Activated CD8-positive, alpha-beta memory T cell treated with anti-CD3 and anti-CD28 coated beads for 36 hours (primary cell): ENCODE data around the gene CPOX. TPM values are rescaled to one million over a fixed set of nuclear protein-coding genes. Genes with fewer than 3 reads are reported as not detected.

Experiments
- CTCF ChIA-PET: fragments of 350-600 bp; sonication (Branson Sonifier 250); formaldehyde crosslinking; loops from one replicate; lab custom pipeline; 2021; ENCODE audit warnings: antibody characterized with exemption; lab: Charles Lee
- POLR2A ChIA-PET: fragments of 350-600 bp; sonication (Branson Sonifier 250); formaldehyde crosslinking; loops from one replicate; lab custom pipeline; 2021; ENCODE audit warnings: antibody characterized with exemption; lab: Charles Lee
- total RNA-seq, 2 experiments: library from RNA; stranded (reverse); gene quantifications; one replicate each; pipeline ENCODE4 v1.2.3, GENCODE V29; 2021

CPOX gene
- total RNA-seq, 2 experiments from 2014 or later, result 55.5 to 60.0 TPM

DNA sequence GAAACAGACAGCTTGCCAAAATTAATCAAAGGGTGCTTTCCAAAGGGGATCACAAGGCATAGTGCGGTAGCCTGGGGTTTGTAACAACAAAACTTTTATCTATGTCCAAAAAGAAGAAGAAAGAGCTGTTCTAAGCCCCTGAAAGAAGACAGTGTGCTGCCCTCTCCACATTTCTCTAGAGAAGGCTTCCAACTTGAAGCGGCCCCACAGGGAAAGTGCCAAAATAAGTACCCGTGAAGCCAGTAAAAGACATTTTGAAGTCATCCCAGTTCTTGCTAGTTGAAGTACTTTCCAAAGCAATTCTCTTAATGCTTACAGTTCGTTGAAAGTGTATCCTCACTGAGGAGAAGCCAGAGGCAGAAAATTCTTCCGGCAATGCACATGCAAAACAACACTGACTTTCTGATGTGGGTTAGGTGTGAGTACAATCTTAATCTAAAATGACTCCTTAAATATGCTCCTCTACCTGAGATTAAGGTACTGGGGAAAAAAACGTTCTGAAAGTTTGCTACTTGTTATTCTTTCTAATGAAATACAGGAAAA lies 40.3 kb downstream of the CPOX start:
- POLR2A ChIA-PET, result interaction anchor here (1.9 to 5.9 kb wide), 3 partner anchors 12 to 31 kb away, joined by 5 to 52 read pairs (median 17); partner anchors contain the start of gene CLDND1
- CTCF ChIA-PET, result no interaction called here

DNA sequence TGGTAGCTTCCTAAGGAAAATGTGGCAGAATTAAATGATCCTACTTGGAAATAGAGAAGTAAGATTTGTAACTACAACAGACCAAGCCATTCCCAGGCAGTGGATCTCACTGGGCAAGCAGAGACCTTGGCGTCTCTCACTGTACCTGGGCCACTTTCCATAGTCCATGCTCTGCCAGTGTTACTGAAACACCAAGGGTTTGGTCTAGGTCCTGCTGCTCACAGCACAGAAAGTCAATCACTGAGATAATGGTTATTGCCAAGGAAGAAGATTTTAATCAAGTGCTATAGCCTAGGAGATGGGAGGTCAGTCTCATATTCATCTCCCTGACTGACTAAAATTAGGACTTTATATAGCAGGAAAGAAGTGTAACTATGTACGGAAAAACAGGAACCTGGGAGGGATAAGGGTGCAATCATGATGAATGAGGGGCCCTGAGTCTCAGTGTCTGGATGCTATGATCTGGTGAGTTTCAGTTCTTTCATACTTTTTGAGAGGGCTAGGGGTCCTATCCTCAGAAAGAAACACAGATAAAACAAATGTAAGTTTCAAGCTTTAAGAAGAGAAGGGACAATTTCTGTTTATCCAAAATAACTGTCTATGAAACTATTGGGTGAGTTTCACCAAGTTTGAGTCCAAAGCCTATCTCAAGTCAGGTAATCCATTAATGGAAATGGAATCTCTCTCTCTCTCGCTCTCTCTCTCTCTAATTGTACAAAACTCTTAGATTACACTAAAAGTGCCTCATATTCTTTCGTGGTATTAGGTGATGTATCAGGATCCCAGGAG lies 41.0 kb downstream of the CPOX start:
- ChIA-PET POLR2A (interaction anchor here (1.9 to 4.5 kb wide), 2 partner anchors 11 to 30 kb away, joined by 5 to 17 read pairs; partner anchors contain the start of gene CLDND1), CTCF (no interaction called here)

- POLR2A ChIA-PET, result interaction anchor here (4.5 kb wide), 1 partner anchor 30 kb away, joined by 17 read pairs; the partner anchor contains the start of gene CLDND1
- CTCF ChIA-PET, result interaction anchor here (1.2 kb wide), 1 partner anchor 14 kb away, joined by 3 read pairs; no protein-coding TSS in a partner anchor
Measured at GRCh38 chr3:98551754-98552153, 41.7 kb downstream of the CPOX start.

DNA sequence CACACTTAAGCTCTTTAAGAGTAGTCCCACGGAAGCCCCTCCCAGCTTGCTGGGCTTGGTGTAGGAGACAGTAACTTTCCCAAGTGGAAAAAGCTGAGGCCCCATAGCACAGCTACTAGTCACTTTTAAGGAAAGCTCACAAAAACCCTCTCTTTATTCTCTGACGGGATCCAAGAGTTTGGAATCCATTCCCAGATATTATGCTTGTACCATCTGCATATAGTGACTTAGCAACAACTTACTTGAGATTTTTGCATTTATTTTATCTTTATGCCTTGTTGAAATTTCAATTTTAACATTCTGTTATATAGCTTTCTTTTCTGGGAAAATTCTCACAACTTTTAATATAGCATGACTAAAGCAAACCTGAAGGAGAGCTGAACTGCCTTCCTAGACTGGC lies 42.2 kb downstream of the CPOX start:
- POLR2A ChIA-PET, result interaction anchor here (4.5 kb wide), 1 partner anchor 29 kb away, joined by 17 read pairs; the partner anchor contains the start of gene CLDND1
- CTCF ChIA-PET, result interaction anchor here (1.2 kb wide), 1 partner anchor 13 kb away, joined by 3 read pairs; no protein-coding TSS in a partner anchor

DNA sequence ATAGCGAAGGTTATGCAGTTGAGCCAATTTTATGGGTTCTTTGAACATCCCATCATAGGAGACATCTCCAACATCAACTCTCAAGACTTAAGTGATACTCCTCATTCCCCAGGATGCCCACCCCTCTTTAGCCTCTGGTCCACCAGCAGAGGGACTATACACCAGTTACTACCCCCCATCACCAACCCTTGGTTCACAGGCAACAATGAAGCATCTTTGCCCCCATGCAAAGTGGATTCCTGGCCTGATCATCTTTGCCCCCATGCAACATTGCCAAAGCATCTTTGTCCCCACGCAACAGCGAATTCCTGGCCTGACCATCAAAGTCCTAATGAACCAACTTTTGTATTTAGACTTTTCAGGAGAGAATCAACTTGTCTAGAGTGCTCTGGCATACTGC lies 42.6 kb downstream of the CPOX start:
- CTCF ChIA-PET, result interaction anchor here (1.2 kb wide), 1 partner anchor 13 kb away, joined by 3 read pairs; no protein-coding TSS in a partner anchor
- POLR2A ChIA-PET, result interaction anchor here (4.5 kb wide), 1 partner anchor 29 kb away, joined by 17 read pairs; the partner anchor contains the start of gene CLDND1

DNA sequence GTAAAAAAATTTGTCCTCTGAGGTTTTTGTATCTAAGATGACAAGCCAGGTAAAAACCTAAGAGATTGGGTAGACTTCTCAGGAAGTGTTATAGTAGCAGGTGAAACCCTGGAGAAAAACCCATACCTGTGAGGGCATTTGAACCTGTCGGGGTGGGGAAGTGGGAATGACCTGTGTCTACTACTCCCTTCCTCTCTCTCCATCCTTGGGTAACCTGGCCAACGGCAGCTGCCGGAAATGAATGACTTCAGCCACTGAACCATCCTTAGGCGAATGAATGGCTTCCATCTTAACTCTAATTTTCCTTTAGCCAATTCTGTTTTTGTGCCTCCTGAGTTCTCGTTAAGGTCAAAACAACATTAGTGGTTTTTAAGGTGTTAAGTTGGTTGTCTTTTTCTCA lies 44.9 kb downstream of the CPOX start:
- POLR2A ChIA-PET, result no interaction called here
- CTCF ChIA-PET, result no interaction called here

DNA sequence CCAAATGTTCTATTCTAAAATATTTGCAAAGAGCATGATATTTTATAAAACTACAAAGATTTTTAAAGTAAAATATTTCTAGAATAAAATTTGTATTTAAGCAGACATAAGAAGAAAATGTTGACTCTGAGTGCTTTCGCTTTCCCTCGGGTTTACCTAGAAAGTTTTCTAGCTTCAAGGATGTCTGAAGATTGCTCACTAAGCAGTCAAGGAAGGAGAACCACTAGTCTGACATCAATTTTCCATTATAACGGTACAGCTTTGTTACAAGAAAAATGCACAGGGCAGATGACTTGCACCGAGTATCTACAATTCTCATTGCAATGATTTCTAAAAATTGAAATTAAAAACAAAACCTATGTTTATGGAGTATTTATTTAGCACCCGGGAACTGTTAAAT lies 47.5 kb downstream of the CPOX start:
- ChIA-PET POLR2A (interaction anchor here (2.2 kb wide), 1 partner anchor 9 kb away, joined by 10 read pairs; no protein-coding TSS in a partner anchor), CTCF (interaction anchor here (1.6 kb wide), 1 partner anchor 10 kb away, joined by 3 read pairs; no protein-coding TSS in a partner anchor)

- CTCF ChIA-PET, result no interaction called here
Measured at GRCh38 chr3:98542623-98543022, 50.8 kb downstream of the CPOX start.

GRCh38 chr3:98541695-98542094 lies 51.7 kb downstream of the CPOX start:
- CTCF ChIA-PET, result no interaction called here
- POLR2A ChIA-PET, result interaction anchor here (0.6 to 1.3 kb wide), 3 partner anchors 12 to 22 kb away, joined by 3 to 5 read pairs (median 4); no protein-coding TSS in a partner anchor

More at GRCh38 chr3:98542623-98543022, 50.8 kb downstream of the CPOX start:
- POLR2A ChIA-PET, result interaction anchor here (1.0 to 1.3 kb wide), 2 partner anchors 13 to 20 kb away, joined by 3 to 5 read pairs; no protein-coding TSS in a partner anchor

- POLR2A ChIA-PET, result no interaction called here
- CTCF ChIA-PET, result no interaction called here
Measured at GRCh38 chr3:98540346-98540745, 53.1 kb downstream of the CPOX start.

- POLR2A ChIA-PET, result interaction anchor here (1.2 to 4.5 kb wide), 4 partner anchors 10 to 27 kb away, joined by 6 to 52 read pairs (median 9); partner anchors contain the start of gene CLDND1
- CTCF ChIA-PET, result interaction anchor here (0.8 to 1.9 kb wide), 6 partner anchors 10 to 498 kb away, joined by 3 to 6 read pairs (median 3); no protein-coding TSS in a partner anchor
Measured at GRCh38 chr3:98536456-98537017, 56.9 kb downstream of the CPOX start.

- POLR2A ChIA-PET, result interaction anchor here (1.4 to 4.5 kb wide), 2 partner anchors 21 to 59 kb away, joined by 3 to 52 read pairs; partner anchors contain the start of gene CPOX
- CTCF ChIA-PET, result interaction anchor here (0.7 kb wide), 1 partner anchor 23 kb away, joined by 3 read pairs; no protein-coding TSS in a partner anchor
Measured at GRCh38 chr3:98534734-98535133, 58.7 kb downstream of the CPOX start.

DNA sequence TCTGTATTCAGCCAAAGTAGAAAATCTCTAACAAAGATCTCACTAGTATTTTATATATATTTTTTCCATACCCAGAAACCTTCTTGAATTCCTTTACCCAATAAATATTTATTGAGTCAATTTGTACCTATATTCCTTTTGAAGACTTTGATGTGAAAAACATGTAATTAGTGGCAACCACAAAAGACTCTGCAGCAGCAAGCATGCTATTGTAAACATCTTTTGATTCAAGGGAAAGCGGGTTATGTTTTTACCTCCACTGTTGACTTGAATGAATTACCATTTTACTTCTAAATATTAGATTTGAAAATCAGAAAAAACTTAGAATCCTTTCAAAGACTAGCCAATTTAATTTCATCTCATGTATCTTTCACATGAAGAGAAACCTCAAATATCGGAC lies 59.2 kb downstream of the CPOX start:
- ChIA-PET POLR2A (no interaction called here), CTCF (no interaction called here)

DNA sequence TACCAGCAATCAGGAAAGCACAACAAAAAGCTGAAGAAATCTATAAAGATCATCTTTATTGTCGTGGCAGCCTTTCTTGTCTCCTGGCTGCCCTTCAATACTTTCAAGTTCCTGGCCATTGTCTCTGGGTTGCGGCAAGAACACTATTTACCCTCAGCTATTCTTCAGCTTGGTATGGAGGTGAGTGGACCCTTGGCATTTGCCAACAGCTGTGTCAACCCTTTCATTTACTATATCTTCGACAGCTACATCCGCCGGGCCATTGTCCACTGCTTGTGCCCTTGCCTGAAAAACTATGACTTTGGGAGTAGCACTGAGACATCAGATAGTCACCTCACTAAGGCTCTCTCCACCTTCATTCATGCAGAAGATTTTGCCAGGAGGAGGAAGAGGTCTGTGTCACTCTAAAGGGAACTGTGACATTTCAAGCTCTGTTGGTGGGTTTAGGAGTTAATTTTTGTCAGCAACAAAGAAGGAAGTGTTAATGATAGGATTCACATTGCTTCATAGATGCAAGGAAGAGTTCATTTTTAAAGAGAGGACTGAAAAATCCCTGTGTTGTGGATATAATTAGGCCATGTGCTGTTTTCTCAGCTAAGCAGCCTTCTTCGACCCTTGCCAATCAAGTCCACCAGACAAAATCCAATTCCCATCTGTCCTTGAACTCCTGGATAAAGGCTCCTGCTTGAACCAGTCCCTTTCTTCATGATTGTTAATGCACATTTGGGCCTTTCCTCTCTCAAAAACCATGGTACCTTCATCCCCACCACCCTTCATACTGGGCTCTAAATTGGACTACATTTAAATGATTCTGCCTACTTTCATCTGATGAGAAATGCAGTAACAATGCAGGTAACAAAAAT lies 60.5 kb downstream of the CPOX start:
- POLR2A ChIA-PET, result interaction anchor here (0.6 to 1.8 kb wide), 3 partner anchors 10 to 32 kb away, joined by 3 to 16 read pairs (median 4); partner anchors contain the start of gene CLDND1

DNA sequence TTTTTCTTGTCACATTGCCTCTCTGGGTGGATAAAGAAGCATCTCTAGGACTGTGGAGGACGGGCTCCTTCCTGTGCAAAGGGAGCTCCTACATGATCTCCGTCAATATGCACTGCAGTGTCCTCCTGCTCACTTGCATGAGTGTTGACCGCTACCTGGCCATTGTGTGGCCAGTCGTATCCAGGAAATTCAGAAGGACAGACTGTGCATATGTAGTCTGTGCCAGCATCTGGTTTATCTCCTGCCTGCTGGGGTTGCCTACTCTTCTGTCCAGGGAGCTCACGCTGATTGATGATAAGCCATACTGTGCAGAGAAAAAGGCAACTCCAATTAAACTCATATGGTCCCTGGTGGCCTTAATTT lies 61.2 kb downstream of the CPOX start:
- POLR2A ChIA-PET, result interaction anchor here (0.6 to 1.8 kb wide), 2 partner anchors 9 to 24 kb away, joined by 3 to 16 read pairs; partner anchors contain the start of gene CLDND1
- CTCF ChIA-PET, result interaction anchor here (0.6 kb wide), 1 partner anchor 499 kb away, joined by 3 read pairs; no protein-coding TSS in a partner anchor

More for the DNA sequence above, 60.5 kb downstream of the CPOX start:
- CTCF ChIA-PET, result interaction anchor here (1.0 kb wide), 1 partner anchor 10 kb away, joined by 3 read pairs; the partner anchor contains the start of gene CLDND1

DNA sequence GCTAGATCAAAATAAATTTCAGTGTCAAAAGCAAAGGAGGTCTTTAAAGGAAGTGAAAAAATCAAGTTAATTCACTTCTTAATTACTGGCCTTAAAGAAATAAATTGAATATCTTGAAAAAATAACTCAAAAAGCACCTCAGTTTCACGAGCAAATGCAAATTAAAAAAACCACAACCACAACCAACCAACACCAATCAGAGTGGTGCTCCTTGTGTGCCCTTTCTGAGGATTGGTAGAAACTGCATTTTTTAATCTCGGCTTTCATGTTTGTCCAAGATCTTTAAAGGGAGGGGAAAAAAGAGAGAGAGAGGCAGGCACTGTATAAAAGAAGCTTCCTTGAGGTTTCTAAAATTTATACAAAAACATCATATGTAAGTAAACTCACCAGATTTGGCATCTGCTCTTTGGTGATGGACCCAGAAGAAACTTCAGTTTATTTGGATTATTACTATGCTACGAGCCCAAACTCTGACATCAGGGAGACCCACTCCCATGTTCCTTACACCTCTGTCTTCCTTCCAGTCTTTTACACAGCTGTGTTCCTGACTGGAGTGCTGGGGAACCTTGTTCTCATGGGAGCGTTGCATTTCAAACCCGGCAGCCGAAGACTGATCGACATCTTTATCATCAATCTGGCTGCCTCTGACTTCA lies 61.7 kb downstream of the CPOX start, which contains the start of gene GPR15:
TSS of gene GPR15 (plus strand) at position 357 of the 653 bp plus-strand sequence. CDS start at position 413, 56 bp downstream.
- ChIA-PET POLR2A (interaction anchor here (1.8 kb wide), 1 partner anchor 24 kb away, joined by 16 read pairs; no protein-coding TSS in a partner anchor), CTCF (interaction anchor here (0.6 kb wide), 1 partner anchor 498 kb away, joined by 3 read pairs; no protein-coding TSS in a partner anchor)

DNA sequence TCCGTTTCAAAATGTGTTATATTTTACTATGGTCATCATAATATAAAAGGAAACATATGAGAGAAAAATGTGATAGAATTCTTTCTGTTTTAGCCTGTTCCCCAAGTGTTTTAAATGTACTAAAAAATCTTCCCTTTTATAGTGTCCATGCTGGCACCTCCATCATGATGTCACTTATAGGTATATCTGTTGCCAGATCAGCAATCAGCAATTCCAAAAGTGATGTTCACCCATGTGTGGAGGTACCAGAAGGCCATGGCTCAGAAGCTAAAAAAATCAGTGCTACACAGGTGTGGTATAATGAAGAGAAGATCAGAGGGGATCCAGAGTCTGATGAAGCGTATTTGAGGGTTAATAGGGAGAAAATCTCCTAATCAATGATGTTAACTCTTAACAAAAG lies 62.7 kb downstream of the CPOX start:
- CTCF ChIA-PET, result no interaction called here
- POLR2A ChIA-PET, result no interaction called here
